HG03457 (cell line): Measurements from ENCODE around the gene CDH12.
"Not testable (repeated sequence)": the region's sequence is repeated elsewhere in the genome, so short reads cannot be mapped to it uniquely, and the experiment has no call there.

Experiments used
- ATAC-seq: cut with Tn5 transposase; IDR thresholded peaks from one replicate; pipeline ENCODE4 v1.9.1; 2021; ENCODE audit warnings: moderate number of reproducible peaks; ENCODE audit not compliant: unreplicated experiment

The CDH12 gene

GRCh38 chr5:22774214-22774613, 78.9 kb downstream of the CDH12 start:
- not testable (repeated sequence) for ATAC-seq

- ATAC-seq = no peak
Observed at GRCh38 chr5:22764736-22765135, 88.4 kb downstream of the CDH12 start.

GRCh38 chr5:22757776-22758175, 95.4 kb downstream of the CDH12 start:
- ATAC-seq = no peak

- ATAC-seq = no peak
Observed at GRCh38 chr5:22754155-22754554, 99.0 kb downstream of the CDH12 start.

- ATAC-seq = no peak
Observed at GRCh38 chr5:22751536-22751935, 101.6 kb downstream of the CDH12 start.

- ATAC-seq = no peak
Observed at GRCh38 chr5:22736443-22737003, 116.6 kb downstream of the CDH12 start.

GRCh38 chr5:22734907-22735306, 118.2 kb downstream of the CDH12 start:
- no peak for ATAC-seq

GRCh38 chr5:22728610-22729009, 124.5 kb downstream of the CDH12 start:
- ATAC-seq = no peak

GRCh38 chr5:22722491-22722890, 130.7 kb downstream of the CDH12 start:
- ATAC-seq = no peak

- ATAC-seq = no peak
Observed at GRCh38 chr5:22722056-22722455, 131.1 kb downstream of the CDH12 start.

GRCh38 chr5:22719842-22720241, 133.3 kb downstream of the CDH12 start:
- ATAC-seq = no peak

GRCh38 chr5:22710660-22711059, 142.5 kb downstream of the CDH12 start:
- no peak for ATAC-seq

GRCh38 chr5:22709743-22710142, 143.4 kb downstream of the CDH12 start:
- ATAC-seq = no peak

GRCh38 chr5:22708770-22709328, 144.3 kb downstream of the CDH12 start:
- ATAC-seq = no peak

GRCh38 chr5:22706901-22707300, 146.2 kb downstream of the CDH12 start:
- ATAC-seq = no peak

- no peak for ATAC-seq
Observed at GRCh38 chr5:22699319-22699718, 153.8 kb downstream of the CDH12 start.

GRCh38 chr5:22693121-22693520, 160.0 kb downstream of the CDH12 start:
- ATAC-seq = no peak

- no peak for ATAC-seq
Observed at GRCh38 chr5:22683050-22683449, 170.1 kb downstream of the CDH12 start.

- ATAC-seq = no peak
Observed at GRCh38 chr5:22678886-22679285, 174.3 kb downstream of the CDH12 start.

- no peak for ATAC-seq
Observed at GRCh38 chr5:22673131-22673530, 180.0 kb downstream of the CDH12 start.

- no peak for ATAC-seq
Observed at GRCh38 chr5:22669345-22669744, 183.8 kb downstream of the CDH12 start.

GRCh38 chr5:22665801-22666200, 187.3 kb downstream of the CDH12 start:
- ATAC-seq = no peak

GRCh38 chr5:22663134-22663533, 190.0 kb downstream of the CDH12 start:
- no peak for ATAC-seq
